DND-41 (cell line): ENCODE data around the gene KLF18.

ENCODE experiments used
- CTCF ChIP-seq: IDR thresholded peaks from 2 replicates; pipeline ENCODE4 v1.5.1; 2012; ENCODE audit warnings: borderline replicate concordance, low read length, moderate library complexity, mild to moderate bottlenecking; ENCODE audit not compliant: poor library complexity, severe bottlenecking; ENCODE audit errors: extremely low read depth
- EZH2 ChIP-seq: IDR thresholded peaks from 3 replicates; pipeline ENCODE4 v1.6.1; 2012; ENCODE audit warnings: borderline replicate concordance, low read depth, mild to moderate bottlenecking, moderate library complexity, low read length, inconsistent platforms; ENCODE audit not compliant: severe bottlenecking

- TF ChIP-seq CTCF = no peak
- TF ChIP-seq EZH2 = no peak
These were observed 3.7 kb upstream of the KLF18 start for GRCh38 chr1:44144962-44145756.
